ENCODE measurements around the gene OCEL1. TPM values are rescaled to one million over a fixed set of nuclear protein-coding genes. Genes with fewer than 3 reads are reported as not detected.
A peak's percentile ranks its signal among the peaks of the same experiment; 100 is the strongest.

The OCEL1 gene
- total RNA-seq, 1 donor = 3.9 TPM

- TF ChIP-seq, protein P1, sequence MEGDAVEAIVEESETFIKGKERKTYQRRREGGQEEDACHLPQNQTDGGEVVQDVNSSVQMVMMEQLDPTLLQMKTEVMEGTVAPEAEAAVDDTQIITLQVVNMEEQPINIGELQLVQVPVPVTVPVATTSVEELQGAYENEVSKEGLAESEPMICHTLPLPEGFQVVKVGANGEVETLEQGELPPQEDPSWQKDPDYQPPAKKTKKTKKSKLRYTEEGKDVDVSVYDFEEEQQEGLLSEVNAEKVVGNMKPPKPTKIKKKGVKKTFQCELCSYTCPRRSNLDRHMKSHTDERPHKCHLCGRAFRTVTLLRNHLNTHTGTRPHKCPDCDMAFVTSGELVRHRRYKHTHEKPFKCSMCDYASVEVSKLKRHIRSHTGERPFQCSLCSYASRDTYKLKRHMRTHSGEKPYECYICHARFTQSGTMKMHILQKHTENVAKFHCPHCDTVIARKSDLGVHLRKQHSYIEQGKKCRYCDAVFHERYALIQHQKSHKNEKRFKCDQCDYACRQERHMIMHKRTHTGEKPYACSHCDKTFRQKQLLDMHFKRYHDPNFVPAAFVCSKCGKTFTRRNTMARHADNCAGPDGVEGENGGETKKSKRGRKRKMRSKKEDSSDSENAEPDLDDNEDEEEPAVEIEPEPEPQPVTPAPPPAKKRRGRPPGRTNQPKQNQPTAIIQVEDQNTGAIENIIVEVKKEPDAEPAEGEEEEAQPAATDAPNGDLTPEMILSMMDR (IDR thresholded peaks at IDR 0.05; ENCODE audit: insufficient read depth, low read depth, low read length) = no peak
- no peak for DNase-seq (ENCODE audit: low read depth)
- H3K4me3 ChIP-seq (ENCODE audit: low read depth, low read length) = no peak overlapping the region
Measured at GRCh38 chr19:17200408-17201079, 25.5 kb upstream of the OCEL1 start.

- DNase-seq (ENCODE audit: low read depth) = no peak
- TF ChIP-seq, protein P1 (IDR thresholded peaks at IDR 0.05; ENCODE audit: insufficient read depth, low read depth, low read length) = no peak
- H3K4me3 ChIP-seq (ENCODE audit: low read depth, low read length) = no peak overlapping the region
Measured at GRCh38 chr19:17202249-17202648, 23.8 kb upstream of the OCEL1 start.

DNA sequence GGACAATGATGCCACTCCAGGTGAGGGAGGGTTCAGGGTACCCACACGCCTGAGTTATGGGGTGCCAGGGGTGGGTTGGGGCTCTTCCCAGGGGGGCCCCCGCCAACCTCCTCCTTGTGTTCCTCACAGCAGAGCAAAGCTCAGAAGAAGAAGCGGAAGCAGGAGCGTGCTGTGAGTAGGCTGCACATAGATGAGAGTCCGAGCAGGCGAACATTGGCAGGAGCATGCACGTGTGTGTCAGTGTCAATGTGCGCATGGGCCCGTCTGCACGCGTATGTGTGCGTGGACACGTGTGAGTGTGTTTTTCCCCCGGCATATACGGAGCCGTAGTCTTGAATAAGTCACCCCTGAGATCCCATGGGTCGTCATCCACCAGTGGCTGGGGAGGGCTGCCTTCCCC is 23.3 kb upstream of the OCEL1 start:
- TF ChIP-seq, protein P1 (IDR thresholded peaks at IDR 0.05; ENCODE audit: insufficient read depth, low read depth, low read length) = no peak
- no peak overlapping the region for H3K4me3 ChIP-seq (ENCODE audit: low read depth, low read length)
- no peak for DNase-seq (ENCODE audit: low read depth)

DNA sequence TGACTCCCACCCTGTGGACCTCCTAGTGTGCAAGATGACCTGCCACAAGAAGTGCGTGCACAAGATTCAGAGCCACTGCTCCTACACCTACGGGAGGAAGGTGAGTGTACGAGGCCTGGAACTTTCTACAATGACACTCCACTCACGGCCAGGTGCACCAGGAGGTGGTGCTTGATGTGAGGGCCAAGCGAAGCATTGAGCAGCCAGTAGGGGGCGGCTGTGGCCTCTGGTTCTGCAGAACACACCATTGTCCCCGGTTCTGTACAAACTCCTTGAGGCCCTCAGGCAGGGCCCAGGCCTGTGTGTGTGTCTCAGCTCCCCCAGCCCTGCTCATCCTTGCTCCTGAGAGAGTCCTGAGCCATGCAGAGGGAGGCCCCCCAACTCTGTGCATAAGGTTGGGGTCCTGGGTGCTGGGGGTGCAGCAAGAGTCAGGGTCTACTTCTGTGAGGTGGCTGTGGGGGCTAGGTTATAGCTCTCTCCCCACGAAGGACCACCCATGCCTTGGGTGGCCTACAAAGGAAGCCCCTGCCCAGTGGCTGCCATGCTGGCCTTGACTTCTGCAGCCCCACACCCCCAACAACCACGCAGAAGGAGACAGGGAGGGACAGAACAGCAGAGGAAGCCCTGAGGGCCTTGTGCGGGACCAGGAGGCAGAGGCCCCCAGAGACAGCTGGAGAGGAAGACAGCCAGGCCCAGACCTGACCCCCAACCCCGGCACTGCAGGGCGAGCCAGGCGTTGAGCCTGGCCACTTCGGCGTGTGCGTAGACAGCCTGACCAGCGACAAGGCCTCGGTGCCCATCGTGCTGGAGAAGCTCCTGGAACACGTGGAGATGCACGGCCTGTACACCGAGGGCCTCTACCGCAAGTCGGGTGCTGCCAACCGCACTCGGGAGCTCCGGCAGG is 20.5 kb upstream of the OCEL1 start:
- peak; percentile 57 for DNase-seq (ENCODE audit: low read depth)
- TF ChIP-seq, protein P1 (IDR thresholded peaks at IDR 0.05; ENCODE audit: insufficient read depth, low read depth, low read length) = peak; percentile 76
- no peak overlapping the region for H3K4me3 ChIP-seq (ENCODE audit: low read depth, low read length)

DNA sequence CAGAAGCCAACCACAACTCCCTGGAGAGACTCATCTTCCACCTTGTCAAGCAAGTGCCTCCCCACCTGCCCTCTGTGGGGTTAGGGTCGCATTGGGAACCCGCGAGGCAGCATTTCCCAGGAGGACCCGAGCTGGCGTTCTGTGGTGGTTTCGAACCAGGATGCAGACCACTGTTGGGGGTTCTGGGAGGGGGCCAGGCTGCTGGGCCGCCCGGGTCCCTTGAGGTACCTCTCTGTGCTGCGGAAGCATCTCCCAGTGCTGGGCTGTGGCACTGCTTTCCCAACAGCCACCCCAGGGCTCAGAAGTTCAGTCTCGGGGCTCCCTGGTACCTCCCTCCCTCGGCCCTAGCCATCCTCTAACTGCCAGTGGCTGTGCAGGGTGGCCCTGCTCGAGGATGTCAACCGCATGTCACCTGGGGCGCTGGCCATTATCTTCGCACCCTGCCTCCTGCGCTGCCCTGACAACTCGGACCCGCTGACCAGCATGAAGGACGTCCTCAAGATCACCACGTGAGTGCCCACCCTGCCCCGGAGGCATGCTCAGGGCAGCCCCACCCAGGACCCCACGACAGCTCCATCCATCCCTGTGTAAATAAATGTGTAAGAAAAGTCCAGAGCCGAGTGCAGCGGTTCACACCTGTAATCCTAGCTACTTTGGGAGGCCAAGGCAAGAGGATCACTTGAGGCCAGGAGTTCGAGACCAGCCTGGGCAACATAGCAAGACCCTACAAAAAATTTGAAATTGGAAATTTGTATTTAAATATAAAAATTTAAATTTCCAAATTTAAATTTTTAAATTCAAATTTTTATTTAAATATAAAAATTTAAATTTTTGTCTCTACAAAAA is 19.1 kb upstream of the OCEL1 start:
- H3K4me3 ChIP-seq (ENCODE audit: low read depth, low read length) = no peak overlapping the region
- no peak for DNase-seq (ENCODE audit: low read depth)
- TF ChIP-seq, protein P1 (IDR thresholded peaks at IDR 0.05; ENCODE audit: insufficient read depth, low read depth, low read length) = no peak
